GM12801 (cell line): ENCODE measurements around the gene SCLY.

Experiments
- TF ChIP-seq, protein P1 (sequence below): IDR thresholded peaks from one replicate; pipeline ENCODE4 v1.5.1; 2011; ENCODE audit warnings: control low read depth; ENCODE audit not compliant: insufficient read length; ENCODE audit errors: extremely low read depth

The SCLY gene

DNA sequence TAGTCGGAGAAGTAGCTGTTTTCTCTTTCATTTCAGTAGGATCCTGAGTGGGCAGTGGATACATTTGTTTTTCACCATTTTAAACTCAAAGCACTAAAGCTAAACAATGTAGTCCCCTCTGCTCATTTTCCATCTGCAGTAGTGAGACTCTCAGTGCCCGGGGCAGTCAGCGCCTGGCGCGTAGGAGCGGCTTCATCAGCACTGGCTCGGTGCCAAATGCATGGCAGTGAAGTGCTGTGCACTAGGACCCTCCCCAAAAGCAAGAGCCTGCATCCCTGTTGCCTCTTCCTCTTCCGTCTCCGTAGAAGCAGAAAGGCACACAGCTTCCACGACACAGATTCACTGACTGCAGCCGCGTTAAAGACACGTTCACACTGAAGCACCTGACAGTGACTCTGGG lies 20.3 kb downstream of the SCLY start:
- TF ChIP-seq, protein P1, sequence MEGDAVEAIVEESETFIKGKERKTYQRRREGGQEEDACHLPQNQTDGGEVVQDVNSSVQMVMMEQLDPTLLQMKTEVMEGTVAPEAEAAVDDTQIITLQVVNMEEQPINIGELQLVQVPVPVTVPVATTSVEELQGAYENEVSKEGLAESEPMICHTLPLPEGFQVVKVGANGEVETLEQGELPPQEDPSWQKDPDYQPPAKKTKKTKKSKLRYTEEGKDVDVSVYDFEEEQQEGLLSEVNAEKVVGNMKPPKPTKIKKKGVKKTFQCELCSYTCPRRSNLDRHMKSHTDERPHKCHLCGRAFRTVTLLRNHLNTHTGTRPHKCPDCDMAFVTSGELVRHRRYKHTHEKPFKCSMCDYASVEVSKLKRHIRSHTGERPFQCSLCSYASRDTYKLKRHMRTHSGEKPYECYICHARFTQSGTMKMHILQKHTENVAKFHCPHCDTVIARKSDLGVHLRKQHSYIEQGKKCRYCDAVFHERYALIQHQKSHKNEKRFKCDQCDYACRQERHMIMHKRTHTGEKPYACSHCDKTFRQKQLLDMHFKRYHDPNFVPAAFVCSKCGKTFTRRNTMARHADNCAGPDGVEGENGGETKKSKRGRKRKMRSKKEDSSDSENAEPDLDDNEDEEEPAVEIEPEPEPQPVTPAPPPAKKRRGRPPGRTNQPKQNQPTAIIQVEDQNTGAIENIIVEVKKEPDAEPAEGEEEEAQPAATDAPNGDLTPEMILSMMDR, result no peak

DNA sequence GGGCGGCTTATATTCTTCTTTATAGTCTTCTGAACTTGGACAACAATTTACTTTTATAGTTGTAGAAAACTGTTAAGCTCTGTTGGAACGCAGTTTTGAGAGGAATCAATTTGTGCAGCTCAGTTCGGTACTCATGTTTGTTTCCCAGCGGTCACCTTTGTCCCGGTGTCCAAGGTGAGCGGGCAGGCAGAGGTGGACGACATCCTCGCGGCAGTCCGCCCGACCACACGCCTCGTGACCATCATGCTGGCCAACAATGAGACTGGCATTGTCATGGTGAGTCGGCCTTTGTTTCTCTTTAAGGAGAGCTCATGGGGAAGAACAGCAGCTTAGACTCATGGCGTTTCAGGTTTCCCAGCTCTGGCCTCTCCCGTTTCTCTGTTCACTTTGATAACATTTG lies 20.8 kb downstream of the SCLY start:
- TF ChIP-seq, protein P1, result no peak

DNA sequence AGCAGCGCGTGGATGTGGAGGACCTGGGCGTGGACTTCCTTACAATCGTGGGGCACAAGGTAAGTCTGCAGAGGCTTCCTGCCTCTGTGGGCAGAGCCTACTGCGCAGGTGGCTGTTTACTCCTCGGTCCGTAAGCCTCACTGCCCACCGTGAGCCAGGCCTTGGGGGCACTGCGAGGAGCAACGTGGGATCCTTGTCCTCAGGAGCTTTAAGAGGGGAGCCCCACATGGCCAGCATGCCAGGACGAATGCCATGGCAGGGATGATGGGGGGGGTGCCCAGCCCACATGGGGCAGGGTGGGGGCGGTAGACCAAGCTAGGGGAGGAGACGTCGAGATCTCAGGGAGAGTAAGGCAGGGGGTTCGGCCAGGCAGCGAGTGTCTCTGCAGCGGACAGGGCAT lies 21.4 kb downstream of the SCLY start:
- TF ChIP-seq, protein P1, result no peak

DNA sequence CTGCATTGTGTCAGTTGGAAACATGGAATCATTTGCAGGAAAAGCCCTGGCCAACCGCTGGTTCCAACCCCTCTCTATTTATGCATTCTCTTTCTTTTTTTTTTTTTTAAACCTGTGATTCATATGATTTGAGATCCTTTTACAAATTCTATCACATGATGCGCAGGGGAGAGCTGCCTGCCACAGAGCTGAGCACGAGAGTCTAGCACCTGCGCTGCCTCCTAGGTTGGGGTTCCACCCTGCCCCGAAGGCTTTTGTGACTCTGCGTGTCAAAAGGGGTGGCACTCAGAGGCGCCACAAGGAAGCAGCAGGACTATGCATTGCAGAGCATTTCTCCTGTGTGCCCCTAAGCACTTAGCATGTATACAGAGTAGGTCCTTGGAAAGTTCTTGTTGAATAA lies 22.0 kb downstream of the SCLY start:
- TF ChIP-seq, protein P1, result no peak

DNA sequence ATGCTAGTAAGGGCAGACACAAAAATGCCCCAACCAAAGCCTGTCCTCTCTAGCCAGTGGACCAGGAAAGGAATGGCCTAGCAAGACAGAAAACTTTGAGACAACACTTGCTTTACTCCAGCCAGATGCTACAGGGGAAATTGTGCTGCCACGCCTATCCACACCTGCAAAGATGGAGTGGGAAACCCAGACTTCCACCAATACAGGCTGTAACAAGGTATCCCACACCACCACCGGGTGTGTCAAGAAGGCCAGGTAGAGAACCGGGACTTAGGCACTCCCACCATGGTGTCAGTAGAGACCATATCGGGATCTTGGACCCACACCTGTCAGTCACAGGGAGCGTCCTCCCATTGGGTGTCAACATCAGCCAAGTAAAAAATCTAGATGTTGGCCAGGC lies 23.1 kb downstream of the SCLY start:
- TF ChIP-seq, protein P1, result no peak

DNA sequence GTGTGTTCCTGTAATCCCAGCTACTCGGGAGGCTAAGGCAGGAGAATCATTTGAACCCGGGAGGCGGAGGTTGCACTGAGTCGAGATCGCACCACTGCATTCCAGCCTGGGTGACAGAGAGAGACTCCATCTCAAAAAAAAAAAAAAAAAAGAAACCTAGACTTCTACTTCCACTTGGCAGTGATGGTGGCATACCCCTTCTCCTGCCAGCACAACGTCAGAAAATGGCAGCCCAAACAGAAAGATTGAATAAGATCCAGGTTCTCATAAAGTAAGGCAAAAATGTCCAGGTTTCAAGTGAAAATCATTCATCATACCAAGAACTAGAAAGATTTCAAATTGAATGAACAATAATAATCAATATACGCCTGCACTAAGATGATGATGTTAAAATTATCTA lies 24.0 kb downstream of the SCLY start:
- TF ChIP-seq, protein P1, result no peak

DNA sequence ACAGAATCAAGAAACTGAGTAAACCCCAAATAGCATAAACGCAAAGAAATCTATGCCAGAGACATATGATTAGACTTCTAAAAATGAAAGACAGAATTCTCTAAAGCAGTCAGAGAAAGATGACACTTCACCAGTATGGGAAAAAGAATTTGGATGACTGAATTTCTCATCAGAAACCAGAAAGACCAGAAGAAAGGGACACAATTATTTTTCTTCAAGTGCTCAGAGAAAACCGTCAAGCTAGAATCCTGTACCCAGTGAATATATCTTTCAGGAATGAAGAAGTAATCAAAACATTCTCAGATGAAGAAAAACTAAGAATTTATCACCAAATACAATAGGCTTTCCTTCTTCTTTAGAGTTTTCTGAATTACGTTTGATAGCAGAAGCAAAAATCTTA lies 25.1 kb downstream of the SCLY start:
- TF ChIP-seq, protein P1, result no peak

DNA sequence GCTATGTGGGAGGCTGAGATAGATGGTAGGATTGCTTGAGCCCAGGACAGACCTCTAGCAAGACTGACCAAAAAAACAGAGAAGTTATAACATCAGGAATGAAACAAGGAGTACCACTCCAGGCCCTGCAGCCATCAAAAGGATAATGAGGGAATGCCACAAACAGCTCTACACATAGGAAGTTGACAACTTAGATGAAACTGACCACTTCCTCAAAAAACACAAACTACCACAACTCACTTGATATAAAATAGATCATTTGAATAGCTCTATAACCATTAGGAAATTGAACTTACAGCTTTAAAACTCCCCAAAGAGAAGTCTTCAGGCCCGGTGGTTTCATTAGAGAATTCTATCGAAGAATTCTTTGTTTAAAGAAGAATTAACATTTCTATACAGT lies 26.4 kb downstream of the SCLY start:
- TF ChIP-seq, protein P1, result no peak
